IMR-90 (cell line): Measurements from ENCODE around the gene SRCAP. TPM values are rescaled to one million over a fixed set of nuclear protein-coding genes. Genes with fewer than 3 reads are reported as not detected.

Experiments used
- ATAC-seq: fragments of 200-7000 bp; cut with Tn5 transposase; 2 replicates; pipeline ENCODE4 v1.9.1; 2020; ENCODE audit warnings: low read depth, mild to moderate bottlenecking, moderate library complexity
- BruUV-seq: library from RNA; stranded (reverse); fragments of 400-500 nt; replicated peaks from 2 replicates; lab custom pipeline; 2021; lab: Mats Ljungman, UMichigan
- CTCF ChIA-PET: fragments of 300-600 bp; formaldehyde crosslinking; extraction: SDS; loops from one replicate; lab custom pipeline; 2021; ENCODE audit warnings: antibody characterized with exemption; lab: Yijun Ruan, JAX
- POLR2A ChIA-PET: fragments of 300-600 bp; sonication (Branson Sonifier 250); formaldehyde crosslinking; loops from one replicate; lab custom pipeline; 2022; ENCODE audit warnings: antibody characterized with exemption; ENCODE audit not compliant: unreplicated experiment; lab: Charles Lee
- DNase-seq: peaks from one replicate; pipeline ENCODE4 v3.0.0; 2013
- H2AFZ ChIP-seq: replicated peaks from 2 replicates; pipeline ENCODE3; 2013; ENCODE audit warnings: low read length, mild to moderate bottlenecking; ENCODE audit not compliant: poor library complexity
- H2AK5ac ChIP-seq: 2 replicates; pipeline ENCODE4 v1.6.1; 2013; ENCODE audit warnings: low read depth, low read length, inconsistent platforms
- H2AK9ac ChIP-seq: replicated peaks from 2 replicates; pipeline ENCODE3; 2013; ENCODE audit warnings: mild to moderate bottlenecking, low read depth, low read length, moderate library complexity; ENCODE audit not compliant: poor library complexity
- H2BK120ac ChIP-seq: 2 replicates; pipeline ENCODE4 v1.6.1; 2013; ENCODE audit warnings: low read depth, low read length, inconsistent platforms
- H2BK15ac ChIP-seq: 3 replicates; pipeline ENCODE4 v1.6.1; 2013; ENCODE audit warnings: low read depth, low read length, inconsistent platforms
- H2BK20ac ChIP-seq: 2 replicates; pipeline ENCODE4 v1.6.1; 2013; ENCODE audit warnings: low read depth, mild to moderate bottlenecking, inconsistent platforms, low read length, moderate library complexity
- H2BK5ac ChIP-seq: 2 replicates; pipeline ENCODE4 v1.6.1; 2013; ENCODE audit warnings: mild to moderate bottlenecking, low read depth, low read length, inconsistent platforms; ENCODE audit not compliant: poor library complexity, severe bottlenecking
- H3K14ac ChIP-seq: replicated peaks from 2 replicates; pipeline ENCODE4 v1.6.1; 2013; ENCODE audit warnings: low read depth, low read length, inconsistent platforms
- H3K18ac ChIP-seq: 2 replicates; pipeline ENCODE4 v1.6.1; 2013; ENCODE audit warnings: low read depth, low read length, control low read depth
- H3K23ac ChIP-seq: 2 replicates; pipeline ENCODE4 v1.6.1; 2013; ENCODE audit warnings: low read depth, low read length, inconsistent platforms
- H3K27ac ChIP-seq: 2 replicates; pipeline ENCODE4 v1.5.1; 2013; ENCODE audit warnings: mild to moderate bottlenecking, control low read depth, low read length; ENCODE audit not compliant: insufficient read depth
- H3K27me3 ChIP-seq: 2 replicates; pipeline ENCODE4 v1.6.1; 2013; ENCODE audit warnings: low read length; ENCODE audit not compliant: control insufficient read depth, insufficient read depth
- H3K36me3 ChIP-seq: 2 replicates; pipeline ENCODE4 v1.6.1; 2013; ENCODE audit warnings: low read length, mixed read lengths; ENCODE audit not compliant: control insufficient read depth, insufficient read depth
- H3K4ac ChIP-seq: 2 replicates; pipeline ENCODE4 v1.6.1; 2013; ENCODE audit warnings: low read depth, low read length, inconsistent platforms
- H3K4me1 ChIP-seq: 2 replicates; pipeline ENCODE4 v1.6.1; 2013; ENCODE audit warnings: low read length, mixed read lengths; ENCODE audit not compliant: control insufficient read depth, insufficient read depth
- H3K4me2 ChIP-seq: 2 replicates; pipeline ENCODE4 v1.6.1; 2013; ENCODE audit warnings: low read depth, mild to moderate bottlenecking, control low read depth, low read length, moderate library complexity
- H3K4me3 ChIP-seq: 2 replicates; pipeline ENCODE4 v1.5.1; 2013; ENCODE audit warnings: low read depth, mild to moderate bottlenecking, control low read depth, low read length, moderate library complexity; ENCODE audit not compliant: insufficient read depth
- H3K56ac ChIP-seq: 2 replicates; pipeline ENCODE4 v1.6.1; 2013; ENCODE audit warnings: low read length, inconsistent platforms; ENCODE audit not compliant: insufficient read depth; ENCODE audit errors: extremely low read depth
- H3K79me1 ChIP-seq, 2 experiments: 2 replicates each; pipeline ENCODE4 v1.6.1; 2013; ENCODE audit warnings: low read length in 2 of 2, inconsistent platforms in 1 of 2, low read depth in 1 of 2
- H3K9ac ChIP-seq: 2 replicates; pipeline ENCODE4 v1.6.1; 2013; ENCODE audit warnings: low read depth, low read length, control low read depth
- H3K9me1 ChIP-seq: 2 replicates; pipeline ENCODE4 v1.6.1; 2013; ENCODE audit warnings: low read length, inconsistent platforms; ENCODE audit not compliant: insufficient read depth
- H3K9me3 ChIP-seq: 2 replicates; pipeline ENCODE4 v1.6.1; 2013; ENCODE audit warnings: low read length; ENCODE audit not compliant: control insufficient read depth, insufficient read depth
- H4K20me1 ChIP-seq: 2 replicates; pipeline ENCODE4 v1.6.1; 2013; ENCODE audit warnings: low read length, inconsistent platforms; ENCODE audit not compliant: insufficient read depth
- H4K5ac ChIP-seq: 2 replicates; pipeline ENCODE4 v1.6.1; 2013; ENCODE audit warnings: mild to moderate bottlenecking, low read depth, low read length, control low read depth
- H4K8ac ChIP-seq, 2 experiments: 2 replicates each; pipeline ENCODE4 v1.6.1; 2013; ENCODE audit warnings: low read depth in 2 of 2, low read length in 2 of 2, control low read depth in 1 of 2, inconsistent platforms in 1 of 2
- H4K91ac ChIP-seq: 2 replicates; pipeline ENCODE4 v1.6.1; 2013; ENCODE audit warnings: low read depth, low read length, inconsistent platforms; ENCODE audit not compliant: insufficient read depth
- CEBPB ChIP-seq: IDR thresholded peaks from 2 replicates; pipeline ENCODE4 v1.6.1; 2012; ENCODE audit warnings: low read depth, low read length, improper control_type of control experiment
- MAFK ChIP-seq: IDR thresholded peaks from 2 replicates; pipeline ENCODE4 v1.6.1; 2012; ENCODE audit warnings: low read depth, low read length, improper control_type of control experiment
- POLR2A ChIP-seq: IDR thresholded peaks from 2 replicates; pipeline ENCODE4 v1.6.1; 2012; ENCODE audit warnings: mild to moderate bottlenecking, low read depth, low read length
- WGBS, 2 experiments: methylation state at CpG; one replicate each; pipeline versions ENCODE4 v1.1.5 to v1.1.7; 2013; ENCODE audit warnings: missing lambda C conversion rate in 2 of 2; ENCODE audit not compliant: insufficient read length in 1 of 2; ENCODE audit errors: extremely low coverage in 2 of 2; 5-methylcytosine and 5-hydroxymethylcytosine counted together
- dilution Hi-C: fragments of 300-500 bp; cut with HindIII; formaldehyde crosslinking; loops from one replicate; pipeline ENCODE4 v1.14.3; 2018; ENCODE audit warnings: low sequenced_read_pairs; ENCODE audit not compliant: unreplicated experiment
- in situ Hi-C: fragments of 300-500 bp; cut with MboI; formaldehyde crosslinking; loops from 3 replicates; pipeline ENCODE4 v1.14.3; 2019; ENCODE audit warnings: low sequenced_read_pairs, inconsistent platforms, mixed read lengths
- intact Hi-C: fragments of 100-400 bp; cut with micrococcal nuclease; formaldehyde crosslinking; loops from 2 replicates; pipeline ENCODE4 v1.10.0; 2022
- polyA plus RNA-seq, 3 experiments: library from polyadenylated mRNA; depleted of rRNA; stranded (reverse); fragments of >200 nt; gene quantifications; 2 replicates each; pipeline ENCODE4 v1.2.3, GENCODE V29; 2012; ENCODE audit warnings: low replicate concordance in 1 of 3
- total RNA-seq: library from RNA; depleted of rRNA; stranded (reverse); fragments of >200 nt; gene quantifications from 2 replicates; pipeline ENCODE4 v1.2.3, GENCODE V29; 2012
- TF ChIP-seq, protein P1 (sequence below): conservative IDR thresholded peaks from 2 replicates; pipeline ENCODE4 v1.5.1; 2012; ENCODE audit warnings: mild to moderate bottlenecking, low read depth, low read length, improper control_type of control experiment

The SRCAP gene
- total and polyA plus RNA-seq, 2 of the 4 experiments (the other 2 are of a cell fraction) = 4.5 to 8.2 TPM

DNA sequence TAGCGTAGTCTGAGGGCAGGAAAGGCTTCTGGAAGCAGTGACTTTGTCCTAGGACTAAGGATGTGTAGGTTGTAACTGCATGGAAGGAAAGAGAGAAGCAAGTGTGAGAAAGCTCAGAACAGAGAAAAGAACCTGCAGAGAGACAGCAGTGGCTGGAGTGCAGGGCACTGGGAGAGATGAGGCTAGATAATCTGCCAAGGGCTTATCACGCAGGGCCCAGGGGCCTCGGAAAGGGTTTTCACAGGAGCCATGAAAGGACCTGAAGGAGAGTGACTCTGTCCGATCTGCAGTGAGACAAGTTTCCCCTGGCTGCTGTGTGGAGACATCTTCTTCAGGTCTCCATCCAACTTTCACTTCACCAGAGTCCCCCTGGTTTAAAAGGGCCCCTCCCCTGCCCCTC is 7.1 kb upstream of the SRCAP start:
- Histone ChIP-seq H3K36me3 (no peaks in the 10 kb centered on the region), H3K27me3 (0 out of 2 replicates have a peak, but pooled peaks cover 2% of the 10 kb centered on the region), H4K5ac (no peak overlapping the region), H4K8ac (no peak overlapping the region), H3K4me2 (no peak overlapping the region), H4K91ac (no peak overlapping the region), H2BK5ac (no peak overlapping the region), H3K14ac (no peak overlapping the region), H4K20me1 (no peaks in the 10 kb centered on the region), H2BK120ac (no peak overlapping the region), H3K23ac (no peak overlapping the region), H3K56ac (no peak overlapping the region), H3K9me1 (0 out of 2 replicates have a peak, but pooled peaks cover 3% of the 10 kb centered on the region), H2AK5ac (no peak overlapping the region), H2BK20ac (no peak overlapping the region), H3K79me1 (peaks cover 0 to under 1% of the 10 kb centered on the region in 2 experiments; a peak in 2 of 4 replicates), H2AFZ (peak overlapping the region; percentile 54), H2AK9ac (no peak overlapping the region), H3K4ac (no peak overlapping the region), H3K27ac (no peak overlapping the region), H2BK15ac (no peak overlapping the region), H3K4me1 (no peaks in the 10 kb centered on the region), H3K4me3 (no peak overlapping the region), H3K9me3 (no peaks in the 10 kb centered on the region), H3K9ac (no peak overlapping the region), H3K18ac (no peak overlapping the region)
- WGBS, 2 experiments = 55% methylated on average over 4 of the region's 4 CpGs; no CpG with 5 or more reads in 1 of the 2 experiments
- intact Hi-C loops (no loop called here), dilution Hi-C loops (no loop called here), in situ Hi-C loops (no loop called here)
- CTCF ChIA-PET = no interaction called here
- no peak for ATAC-seq
- DNase-seq = no peak
- TF ChIP-seq POLR2A (no peak), CEBPB (no peak), MAFK (no peak)
- TF ChIP-seq, protein P1, sequence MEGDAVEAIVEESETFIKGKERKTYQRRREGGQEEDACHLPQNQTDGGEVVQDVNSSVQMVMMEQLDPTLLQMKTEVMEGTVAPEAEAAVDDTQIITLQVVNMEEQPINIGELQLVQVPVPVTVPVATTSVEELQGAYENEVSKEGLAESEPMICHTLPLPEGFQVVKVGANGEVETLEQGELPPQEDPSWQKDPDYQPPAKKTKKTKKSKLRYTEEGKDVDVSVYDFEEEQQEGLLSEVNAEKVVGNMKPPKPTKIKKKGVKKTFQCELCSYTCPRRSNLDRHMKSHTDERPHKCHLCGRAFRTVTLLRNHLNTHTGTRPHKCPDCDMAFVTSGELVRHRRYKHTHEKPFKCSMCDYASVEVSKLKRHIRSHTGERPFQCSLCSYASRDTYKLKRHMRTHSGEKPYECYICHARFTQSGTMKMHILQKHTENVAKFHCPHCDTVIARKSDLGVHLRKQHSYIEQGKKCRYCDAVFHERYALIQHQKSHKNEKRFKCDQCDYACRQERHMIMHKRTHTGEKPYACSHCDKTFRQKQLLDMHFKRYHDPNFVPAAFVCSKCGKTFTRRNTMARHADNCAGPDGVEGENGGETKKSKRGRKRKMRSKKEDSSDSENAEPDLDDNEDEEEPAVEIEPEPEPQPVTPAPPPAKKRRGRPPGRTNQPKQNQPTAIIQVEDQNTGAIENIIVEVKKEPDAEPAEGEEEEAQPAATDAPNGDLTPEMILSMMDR = no peak
- POLR2A ChIA-PET = no interaction called here
- BruUV-seq = no TSS peak
